ENCODE data around the gene IL3. TPM values are rescaled to one million over a fixed set of nuclear protein-coding genes. Genes with fewer than 3 reads are reported as not detected.

Gene IL3
- total and polyA plus RNA-seq, 9 of the 15 experiments (the other 6 are each of a cell fraction or from before 2014, with no cell fraction given) = not detected

DNA sequence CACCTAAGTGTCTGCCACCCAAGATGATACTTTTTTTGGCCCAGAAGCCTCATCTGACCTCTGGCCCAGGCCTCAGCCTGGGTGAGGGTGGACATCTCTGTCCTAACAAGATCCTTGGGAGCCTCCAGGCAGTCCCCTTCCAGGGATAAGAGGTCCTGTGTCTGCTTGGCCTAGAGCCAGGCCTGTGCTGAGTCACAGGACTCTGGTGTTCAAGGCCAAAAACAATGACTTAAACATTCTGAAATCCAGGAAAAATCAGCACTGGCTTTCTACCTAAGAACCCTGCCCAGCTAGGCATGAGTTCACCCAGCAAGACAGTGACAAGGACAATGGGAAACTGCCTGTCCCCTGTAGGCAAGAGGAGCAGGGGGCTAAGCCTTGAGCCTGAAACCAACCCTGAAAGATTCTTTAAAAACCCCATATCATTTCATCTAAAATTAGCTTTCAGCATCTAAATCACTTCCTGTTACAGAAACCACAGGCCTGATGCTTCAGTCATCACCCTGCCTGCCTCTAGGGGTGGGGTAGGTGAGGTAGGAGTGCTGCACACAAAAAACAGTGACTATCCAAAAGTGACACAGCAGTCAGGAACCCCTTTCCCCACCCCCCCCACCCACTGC is 43.0 kb downstream of the IL3 start (continued):
- no peak for TF ChIP-seq ZBTB34 (CRISPR knock-in tag; IDR thresholded peaks at IDR 0.05)
- TF ChIP-seq, protein P1, sequence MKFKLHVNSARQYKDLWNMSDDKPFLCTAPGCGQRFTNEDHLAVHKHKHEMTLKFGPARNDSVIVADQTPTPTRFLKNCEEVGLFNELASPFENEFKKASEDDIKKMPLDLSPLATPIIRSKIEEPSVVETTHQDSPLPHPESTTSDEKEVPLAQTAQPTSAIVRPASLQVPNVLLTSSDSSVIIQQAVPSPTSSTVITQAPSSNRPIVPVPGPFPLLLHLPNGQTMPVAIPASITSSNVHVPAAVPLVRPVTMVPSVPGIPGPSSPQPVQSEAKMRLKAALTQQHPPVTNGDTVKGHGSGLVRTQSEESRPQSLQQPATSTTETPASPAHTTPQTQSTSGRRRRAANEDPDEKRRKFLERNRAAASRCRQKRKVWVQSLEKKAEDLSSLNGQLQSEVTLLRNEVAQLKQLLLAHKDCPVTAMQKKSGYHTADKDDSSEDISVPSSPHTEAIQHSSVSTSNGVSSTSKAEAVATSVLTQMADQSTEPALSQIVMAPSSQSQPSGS (CRISPR knock-in tag; IDR thresholded peaks at IDR 0.05) = no peak
- TF ChIP-seq E2F3 (CRISPR knock-in tag; IDR thresholded peaks at IDR 0.05) = no peak
- TF ChIP-seq HMG20A (CRISPR knock-in tag; conservative IDR thresholded peaks at IDR 0.05) = no peak
- TF ChIP-seq, protein P2, sequence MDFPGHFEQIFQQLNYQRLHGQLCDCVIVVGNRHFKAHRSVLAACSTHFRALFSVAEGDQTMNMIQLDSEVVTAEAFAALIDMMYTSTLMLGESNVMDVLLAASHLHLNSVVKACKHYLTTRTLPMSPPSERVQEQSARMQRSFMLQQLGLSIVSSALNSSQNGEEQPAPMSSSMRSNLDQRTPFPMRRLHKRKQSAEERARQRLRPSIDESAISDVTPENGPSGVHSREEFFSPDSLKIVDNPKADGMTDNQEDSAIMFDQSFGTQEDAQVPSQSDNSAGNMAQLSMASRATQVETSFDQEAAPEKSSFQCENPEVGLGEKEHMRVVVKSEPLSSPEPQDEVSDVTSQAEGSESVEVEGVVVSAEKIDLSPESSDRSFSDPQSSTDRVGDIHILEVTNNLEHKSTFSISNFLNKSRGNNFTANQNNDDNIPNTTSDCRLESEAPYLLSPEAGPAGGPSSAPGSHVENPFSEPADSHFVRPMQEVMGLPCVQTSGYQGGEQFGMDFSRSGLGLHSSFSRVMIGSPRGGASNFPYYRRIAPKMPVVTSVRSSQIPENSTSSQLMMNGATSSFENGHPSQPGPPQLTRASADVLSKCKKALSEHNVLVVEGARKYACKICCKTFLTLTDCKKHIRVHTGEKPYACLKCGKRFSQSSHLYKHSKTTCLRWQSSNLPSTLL (IDR thresholded peaks at IDR 0.05) = no peak
- TF ChIP-seq CC2D1A (IDR thresholded peaks at IDR 0.05) = no peak
- no peak for TF ChIP-seq SRSF9 (IDR thresholded peaks at IDR 0.05; ENCODE audit: borderline replicate concordance, low read depth, low read length)
- peak; percentile 28; the same call in 1 of the 2 replicates for TF ChIP-seq GABPB1 (CRISPR knock-in tag; IDR thresholded peaks at IDR 0.05)
- no peak for TF ChIP-seq PRDM10 (IDR thresholded peaks at IDR 0.05; ENCODE audit: partially characterized antibody)
- no peak for TF ChIP-seq SMC3 (conservative IDR thresholded peaks at IDR 0.05; ENCODE audit: insufficient read depth, low read depth, low read length)
- no peak for TF ChIP-seq NKRF (IDR thresholded peaks at IDR 0.05; ENCODE audit: borderline replicate concordance)
- TF ChIP-seq ZNF695 (CRISPR knock-in tag; IDR thresholded peaks at IDR 0.05) = no peak
- no peak for TF ChIP-seq ZNF75A (CRISPR knock-in tag; IDR thresholded peaks at IDR 0.05)
- no peak for TF ChIP-seq ZBTB49 (CRISPR knock-in tag; IDR thresholded peaks at IDR 0.05; ENCODE audit: borderline replicate concordance)

Data from K562 (cell line).